ENCODE measurements around the gene ATP6V0A1.
"Not testable (repeated sequence)": the region's sequence is repeated elsewhere in the genome, so short reads cannot be mapped to it uniquely, and the experiment has no call there.

The ATP6V0A1 gene

GRCh38 chr17:42458497-42459255, at the start of gene ATP6V0A1:
Gene ATP6V0A1 (plus strand): TSS chr17:42458878. CDS start chr17:42460895, 2,017 bp downstream.
- DNase-seq (ENCODE audit: low read depth) = peak; percentile 81

- peak; percentile 93 for DNase-seq (ENCODE audit: low read depth)
Measured at GRCh38 chr17:42409523-42410318, 49.0 kb upstream of the ATP6V0A1 start.

GRCh38 chr17:42410319-42410685, 48.4 kb upstream of the ATP6V0A1 start:
- no peak for DNase-seq (ENCODE audit: low read depth)

GRCh38 chr17:42411361-42411760, 47.3 kb upstream of the ATP6V0A1 start:
- no peak for DNase-seq (ENCODE audit: low read depth)

- DNase-seq (ENCODE audit: low read depth) = no peak
Measured at GRCh38 chr17:42411905-42412679, 46.6 kb upstream of the ATP6V0A1 start.

GRCh38 chr17:42413464-42414040, 45.1 kb upstream of the ATP6V0A1 start:
- peak; percentile 53 for DNase-seq (ENCODE audit: low read depth)

GRCh38 chr17:42414704-42415409, 43.8 kb upstream of the ATP6V0A1 start:
- no peak for DNase-seq (ENCODE audit: low read depth)

- DNase-seq (ENCODE audit: low read depth) = not testable (repeated sequence)
Measured at GRCh38 chr17:42417981-42418380, 40.7 kb upstream of the ATP6V0A1 start.

GRCh38 chr17:42421136-42421506, 37.6 kb upstream of the ATP6V0A1 start:
- DNase-seq (ENCODE audit: low read depth) = no peak

GRCh38 chr17:42421507-42422338, 37.0 kb upstream of the ATP6V0A1 start:
- DNase-seq (ENCODE audit: low read depth) = peak; percentile 86

- peak; percentile 33 for DNase-seq (ENCODE audit: low read depth)
Measured at GRCh38 chr17:42422412-42422957, 36.2 kb upstream of the ATP6V0A1 start.

GRCh38 chr17:42422958-42423712, 35.5 kb upstream of the ATP6V0A1 start, which contains the start of gene CAVIN1:
Gene CAVIN1 (minus strand): TSS chr17:42423256. CDS start chr17:42423097, 159 bp downstream.
- DNase-seq (ENCODE audit: low read depth) = peak; percentile 99

GRCh38 chr17:42423766-42424165, 34.9 kb upstream of the ATP6V0A1 start:
- no peak for DNase-seq (ENCODE audit: low read depth)

- DNase-seq (ENCODE audit: low read depth) = peak; percentile 62
Measured at GRCh38 chr17:42424991-42425610, 33.6 kb upstream of the ATP6V0A1 start.

- peak; percentile 99 for DNase-seq (ENCODE audit: low read depth)
Measured at GRCh38 chr17:42428141-42428944, 30.3 kb upstream of the ATP6V0A1 start.

GRCh38 chr17:42429726-42430447, 28.8 kb upstream of the ATP6V0A1 start:
- no peak for DNase-seq (ENCODE audit: low read depth)

GRCh38 chr17:42431758-42432161, 26.9 kb upstream of the ATP6V0A1 start:
- no peak for DNase-seq (ENCODE audit: low read depth)

Data from EH (cell line).